ENCODE results near the gene GRIN3B. TPM values are rescaled to one million over a fixed set of nuclear protein-coding genes. Genes with fewer than 3 reads are reported as not detected.

Gene GRIN3B
- not detected for total RNA-seq

GRCh38 chr19:1000095-1000494 lies at the start of gene GRIN3B:
Gene GRIN3B, plus strand, starts transcription at chr19:1000419. Its CDS starts 19 bp downstream, at chr19:1000438.
- intact Hi-C loops (cut with DNase I; ENCODE audit: low total_unique reads), result no loop called here

DNA sequence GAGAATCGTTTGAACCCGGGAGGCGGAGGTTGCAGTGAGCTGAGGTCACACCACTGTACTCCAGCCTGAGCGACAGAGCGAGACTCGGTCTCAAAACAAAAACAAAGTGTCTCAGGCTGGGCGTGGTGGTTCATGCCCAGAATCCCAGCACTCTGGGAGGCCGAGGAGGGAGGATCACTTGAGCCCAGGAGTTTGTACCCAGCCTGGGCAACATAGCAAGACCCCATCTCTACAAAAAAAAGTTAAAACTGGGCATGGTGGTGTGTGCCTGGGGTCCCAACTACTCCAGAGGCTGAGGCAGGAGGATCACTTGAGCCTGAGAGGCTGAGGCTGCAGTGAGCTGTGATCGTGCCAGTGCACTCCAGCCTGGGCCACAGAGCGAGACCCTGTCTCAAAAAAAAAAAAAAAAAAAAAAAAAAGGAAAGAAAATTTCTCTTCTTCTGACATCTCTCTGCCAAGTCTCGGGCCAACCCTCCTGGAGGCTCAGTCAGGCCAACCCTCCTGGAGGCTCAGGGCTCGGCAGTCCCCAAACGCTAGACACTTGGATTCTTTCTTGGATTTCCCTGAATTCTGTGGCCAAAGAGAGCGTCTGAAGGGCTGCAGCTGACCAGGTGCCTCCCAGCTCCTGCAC lies 48.1 kb upstream of the GRIN3B start:
- no peak overlapping the region for H3K4me3 ChIP-seq (ENCODE audit: low read depth, poor library complexity, severe bottlenecking)
- TF ChIP-seq CTCF (IDR thresholded peaks at IDR 0.05) (no peak), POLR2A (IDR thresholded peaks at IDR 0.05) (no peak)
- intact Hi-C loops (cut with DNase I; ENCODE audit: low total_unique reads), result no loop called here
- 83 to 91% methylated on average over 14 of the region's 14 CpGs for WGBS, 2 donors
- DNase-seq (ENCODE audit: low spot score in 2 of 2), result no peak

More at GRCh38 chr19:1000095-1000494, at the start of gene GRIN3B:
- no peak within 1 kb of the TSS for H3K4me3 ChIP-seq (ENCODE audit: low read depth, poor library complexity, severe bottlenecking)
- DNase-seq (ENCODE audit: low spot score in 2 of 2), result no peak
- WGBS, 2 donors, result 4 to 5% methylated on average over 16 to 23 of the region's 43 CpGs
- TF ChIP-seq POLR2A (IDR thresholded peaks at IDR 0.05) (no peak), CTCF (IDR thresholded peaks at IDR 0.05) (no peak)

- 35 to 39% methylated on average over 18 to 21 of the region's 21 CpGs for WGBS, 2 donors
- H3K4me3 ChIP-seq (ENCODE audit: low read depth, poor library complexity, severe bottlenecking), result no peak overlapping the region
- no peak for DNase-seq (ENCODE audit: low spot score in 2 of 2)
Observed at GRCh38 chr19:952680-953444, 47.4 kb upstream of the GRIN3B start.

DNA sequence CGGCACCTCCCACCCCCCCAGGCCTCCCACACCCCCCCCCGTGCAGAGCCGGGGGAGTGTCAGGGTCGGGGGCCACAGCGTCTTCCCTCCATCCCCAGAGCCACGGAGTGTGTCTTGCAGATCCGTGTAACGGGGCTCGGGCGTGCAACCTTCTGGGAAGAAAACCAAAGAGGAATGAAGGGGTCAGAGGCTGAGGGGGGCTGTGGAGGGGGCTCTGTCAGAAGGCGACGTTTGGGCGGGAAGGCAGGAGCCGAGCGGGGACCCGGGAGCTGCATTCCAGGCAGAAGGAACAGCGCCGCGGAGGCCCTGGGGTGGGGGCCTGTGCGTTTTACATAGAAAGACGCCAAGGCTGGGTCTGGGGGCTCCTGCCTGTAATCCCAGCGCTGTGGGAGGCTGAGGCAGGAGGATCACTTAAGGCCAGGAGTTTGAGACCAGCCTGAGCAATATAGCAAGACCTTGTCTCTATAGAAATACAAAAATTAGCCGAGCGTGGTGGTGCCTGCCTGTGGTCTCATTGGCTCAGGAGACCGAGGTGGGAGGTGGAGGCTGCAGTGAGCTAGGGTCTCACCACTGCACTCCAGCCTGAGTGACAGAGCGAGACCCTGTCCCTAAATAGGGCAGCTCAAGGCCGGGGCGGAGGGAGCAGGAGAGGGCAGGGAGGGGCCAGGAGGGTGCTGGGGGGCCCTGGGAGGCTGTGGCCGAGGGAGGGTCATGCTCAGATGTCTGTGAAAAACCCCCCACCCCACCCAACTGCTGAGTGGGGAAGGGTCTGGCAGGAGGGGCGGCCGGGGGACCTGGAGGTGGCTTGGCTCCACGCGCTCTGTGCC lies 46.6 kb upstream of the GRIN3B start:
- no peak for TF ChIP-seq CTCF (IDR thresholded peaks at IDR 0.05)
- TF ChIP-seq POLR2A (IDR thresholded peaks at IDR 0.05), result no peak
- H3K4me3 ChIP-seq (ENCODE audit: low read depth, poor library complexity, severe bottlenecking), result no peak overlapping the region
- DNase-seq (ENCODE audit: low spot score in 2 of 2), result no peak
- intact Hi-C loops (cut with DNase I; ENCODE audit: low total_unique reads), result no loop called here
- WGBS, 2 donors, result 56 to 59% methylated on average over 31 to 33 of the region's 33 CpGs

More at GRCh38 chr19:952680-953444, 47.4 kb upstream of the GRIN3B start:
- intact Hi-C loops (cut with DNase I; ENCODE audit: low total_unique reads), result no loop called here
- TF ChIP-seq POLR2A (IDR thresholded peaks at IDR 0.05) (no peak), CTCF (IDR thresholded peaks at IDR 0.05) (no peak)

DNA sequence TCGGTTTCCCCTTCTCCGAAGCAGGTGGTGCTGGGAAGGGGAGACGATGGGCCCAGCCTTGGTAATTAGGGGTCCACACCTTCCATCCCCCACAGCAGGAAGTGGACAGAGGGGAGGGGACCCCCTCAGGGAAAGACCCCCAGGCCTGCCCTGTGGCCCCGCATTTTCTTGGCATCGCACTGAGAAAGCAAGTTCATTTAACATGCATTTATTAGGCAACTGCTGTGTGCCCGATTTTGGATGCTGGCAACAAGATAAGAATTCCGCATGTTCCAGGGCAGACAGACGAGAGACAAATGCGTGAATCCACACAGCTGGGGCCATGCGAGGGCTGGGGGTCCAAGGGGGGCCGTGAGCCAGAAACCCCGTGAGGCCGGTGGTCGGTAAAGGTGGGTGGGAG lies 45.9 kb upstream of the GRIN3B start:
- no peak overlapping the region for H3K4me3 ChIP-seq (ENCODE audit: low read depth, poor library complexity, severe bottlenecking)
- WGBS, 2 donors, result 82 to 84% methylated on average over 13 to 14 of the region's 14 CpGs
- no peak for TF ChIP-seq POLR2A (IDR thresholded peaks at IDR 0.05)
- TF ChIP-seq CTCF (IDR thresholded peaks at IDR 0.05), result no peak
- DNase-seq (ENCODE audit: low spot score in 2 of 2), result no peak
- intact Hi-C loops (cut with DNase I; ENCODE audit: low total_unique reads), result no loop called here

Measured in lower leg skin (tissue), 4 donors.